GM21825 (cell line): Measurements from ENCODE around the gene SNAP25.

Experiments used
- ATAC-seq: cut with Tn5 transposase; IDR thresholded peaks from one replicate; pipeline ENCODE4 v1.9.1; 2021; ENCODE audit warnings: mild to moderate bottlenecking, moderate library complexity; ENCODE audit not compliant: unreplicated experiment

The SNAP25 gene

DNA sequence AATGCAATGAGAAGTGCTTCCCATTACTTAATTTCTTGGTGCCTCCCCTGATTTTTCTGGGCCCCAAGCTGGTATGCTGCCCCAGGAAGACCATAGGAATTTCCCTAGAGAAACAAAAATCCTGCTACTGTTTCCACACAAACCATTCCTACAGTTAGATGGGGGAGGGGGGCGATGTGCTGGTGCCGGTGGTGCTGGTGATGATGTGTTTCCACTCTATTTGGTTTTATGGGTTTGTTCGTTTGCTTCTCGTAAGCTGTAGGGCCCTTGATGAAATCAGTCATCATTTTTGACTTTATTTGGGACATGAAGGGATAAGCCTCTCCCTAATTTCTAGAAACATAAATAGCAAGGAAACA, 110.2 kb downstream of the SNAP25 start:
- no peak for ATAC-seq

DNA sequence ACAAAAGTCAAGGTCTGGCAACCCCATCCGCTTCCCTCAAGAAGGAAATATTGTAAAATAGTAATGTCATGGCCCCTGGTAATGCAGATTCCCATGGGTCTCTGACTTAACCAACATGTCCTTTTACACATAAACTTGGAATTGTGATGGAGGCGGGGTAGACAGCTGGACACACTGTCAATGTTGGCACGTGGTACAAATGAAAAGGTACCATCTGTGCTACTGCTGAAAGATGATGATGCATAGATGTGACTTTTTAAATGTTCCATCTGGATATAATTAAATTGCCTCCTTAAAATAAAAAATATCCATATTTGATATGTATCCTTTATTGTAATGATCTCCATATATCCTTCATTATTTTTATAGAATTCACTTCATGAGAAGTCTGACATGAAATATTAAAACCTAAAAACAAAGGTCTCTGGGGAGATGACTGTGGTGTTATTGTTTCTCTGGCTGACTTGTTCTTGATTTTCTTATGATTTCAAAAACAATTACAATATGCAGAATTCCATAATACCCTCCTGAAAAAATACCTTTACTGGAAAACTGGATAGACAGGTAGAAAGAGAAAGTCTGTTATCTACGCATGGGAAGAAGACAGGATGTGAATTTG, 110.9 kb downstream of the SNAP25 start:
- ATAC-seq, result no peak

GRCh38 chr20:10330071-10330470, 111.4 kb downstream of the SNAP25 start:
- ATAC-seq, result no peak

- no peak for ATAC-seq
These were observed 114.2 kb downstream of the SNAP25 start for GRCh38 chr20:10332656-10333415.

DNA sequence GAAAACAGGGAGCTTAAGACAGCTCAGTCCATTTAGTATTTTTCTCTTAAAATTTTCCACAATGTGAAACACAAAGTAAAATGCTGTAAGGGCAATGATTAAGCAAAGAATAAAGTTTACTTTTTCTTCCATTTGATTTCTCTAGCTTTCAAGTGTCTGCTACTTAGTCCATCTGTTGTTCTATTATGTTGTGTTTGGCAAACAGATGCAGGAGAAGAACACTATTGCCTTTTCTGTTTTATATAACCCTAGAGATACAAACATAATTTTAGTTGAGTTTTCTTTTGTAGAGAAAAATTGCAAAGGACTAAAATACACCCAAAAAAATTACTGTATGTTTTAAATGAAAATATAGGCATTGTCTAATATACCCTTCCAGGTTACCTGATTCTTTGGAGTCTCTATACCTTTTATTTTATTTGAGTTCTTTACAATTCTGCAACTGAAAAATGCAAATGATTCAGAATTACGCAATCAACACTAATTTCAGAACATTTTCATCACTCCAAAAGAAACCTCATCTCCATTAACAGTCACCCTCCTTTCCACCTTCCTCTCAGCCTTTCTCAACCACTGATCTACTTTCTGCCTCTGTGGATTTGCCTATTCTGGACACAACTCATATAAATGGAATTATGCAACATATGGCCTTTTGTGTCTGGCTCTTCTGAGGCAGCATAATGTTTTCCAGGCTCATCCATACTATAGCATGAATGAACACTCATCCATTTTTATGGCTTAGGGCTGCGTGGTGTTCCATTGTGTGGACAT, 118.5 kb downstream of the SNAP25 start:
- ATAC-seq, result no peak

DNA sequence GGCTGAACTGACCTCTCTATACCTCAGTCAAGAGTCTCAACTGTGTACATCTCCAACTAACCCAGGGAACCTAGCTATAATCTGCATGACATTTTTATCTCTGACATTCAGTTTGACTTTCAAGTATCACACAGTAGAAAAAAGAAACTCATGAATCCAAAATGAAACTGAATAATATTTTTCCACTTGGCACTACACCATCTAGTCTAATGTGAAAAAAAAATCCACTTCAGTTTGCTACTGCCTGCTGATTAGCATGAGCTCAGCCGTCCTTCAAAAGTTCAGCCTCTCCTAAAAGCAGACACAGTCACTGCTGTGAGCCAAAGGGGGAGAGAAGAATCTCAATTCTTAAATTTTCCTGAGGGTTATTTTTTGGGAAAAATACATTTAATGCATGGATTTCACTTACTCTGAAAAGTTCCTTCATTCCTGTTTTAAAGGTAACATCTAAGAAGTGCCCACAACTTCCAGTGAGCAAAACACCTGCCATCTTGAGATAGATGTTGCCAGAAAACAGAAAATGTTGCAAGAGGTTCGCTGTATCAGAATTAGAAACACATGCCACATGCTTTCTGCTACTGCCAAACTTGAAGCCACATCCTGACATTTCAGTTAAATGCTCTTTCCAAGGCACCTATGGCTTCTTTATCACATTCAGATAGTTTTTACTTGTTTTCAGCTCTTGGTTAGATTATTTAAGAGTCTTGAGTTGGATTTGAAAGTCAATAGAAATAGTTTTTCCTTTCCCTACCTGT, 120.0 kb downstream of the SNAP25 start:
- ATAC-seq, result no peak

- no peak for ATAC-seq
These were observed 121.0 kb downstream of the SNAP25 start for GRCh38 chr20:10339609-10340008.

DNA sequence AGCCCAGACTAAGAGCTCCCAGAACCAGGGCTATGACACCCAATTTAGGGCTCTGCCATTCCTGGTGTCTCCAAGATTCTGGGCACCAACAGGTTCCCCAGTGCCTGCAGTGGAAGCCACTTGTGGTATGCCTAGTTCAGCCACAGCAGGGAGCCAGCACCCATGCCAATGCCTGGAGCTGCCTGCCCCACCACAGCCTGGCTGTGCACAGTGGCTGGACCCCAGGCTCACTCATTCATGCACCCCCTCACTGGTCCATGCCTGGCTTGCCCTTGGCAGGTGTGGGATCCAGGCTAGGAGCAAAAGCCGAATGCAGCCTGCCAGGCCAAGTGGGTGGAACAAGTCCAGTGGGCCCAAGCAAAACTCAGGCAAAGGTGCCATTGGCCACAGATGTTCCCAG, 123.5 kb downstream of the SNAP25 start:
- no peak for ATAC-seq

- no peak for ATAC-seq
These were observed 126.3 kb downstream of the SNAP25 start for GRCh38 chr20:10344953-10345352.

- no peak for ATAC-seq
These were observed 128.7 kb downstream of the SNAP25 start for GRCh38 chr20:10347086-10347880.

DNA sequence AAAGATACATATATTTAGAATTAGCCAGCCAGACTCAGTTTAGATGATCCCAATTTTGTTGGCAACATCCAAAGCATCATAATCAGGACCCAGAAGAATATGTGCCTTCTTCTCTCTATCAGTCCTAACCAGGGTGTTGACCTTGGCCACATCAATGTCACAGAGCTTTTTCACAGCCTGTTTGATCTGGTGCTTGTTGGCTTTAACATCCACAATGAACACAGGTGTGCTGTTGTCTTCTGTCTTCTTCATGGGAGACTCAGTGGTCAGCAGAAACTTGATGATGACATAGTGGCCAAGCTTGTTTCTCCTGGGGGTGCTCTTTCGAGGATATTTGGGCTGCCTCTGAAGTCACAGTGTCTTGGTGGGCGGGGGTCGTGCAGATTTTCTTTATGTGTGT, 130.5 kb downstream of the SNAP25 start:
- no peak for ATAC-seq

GRCh38 chr20:10350188-10350842, 131.7 kb downstream of the SNAP25 start:
- ATAC-seq, result no peak

DNA sequence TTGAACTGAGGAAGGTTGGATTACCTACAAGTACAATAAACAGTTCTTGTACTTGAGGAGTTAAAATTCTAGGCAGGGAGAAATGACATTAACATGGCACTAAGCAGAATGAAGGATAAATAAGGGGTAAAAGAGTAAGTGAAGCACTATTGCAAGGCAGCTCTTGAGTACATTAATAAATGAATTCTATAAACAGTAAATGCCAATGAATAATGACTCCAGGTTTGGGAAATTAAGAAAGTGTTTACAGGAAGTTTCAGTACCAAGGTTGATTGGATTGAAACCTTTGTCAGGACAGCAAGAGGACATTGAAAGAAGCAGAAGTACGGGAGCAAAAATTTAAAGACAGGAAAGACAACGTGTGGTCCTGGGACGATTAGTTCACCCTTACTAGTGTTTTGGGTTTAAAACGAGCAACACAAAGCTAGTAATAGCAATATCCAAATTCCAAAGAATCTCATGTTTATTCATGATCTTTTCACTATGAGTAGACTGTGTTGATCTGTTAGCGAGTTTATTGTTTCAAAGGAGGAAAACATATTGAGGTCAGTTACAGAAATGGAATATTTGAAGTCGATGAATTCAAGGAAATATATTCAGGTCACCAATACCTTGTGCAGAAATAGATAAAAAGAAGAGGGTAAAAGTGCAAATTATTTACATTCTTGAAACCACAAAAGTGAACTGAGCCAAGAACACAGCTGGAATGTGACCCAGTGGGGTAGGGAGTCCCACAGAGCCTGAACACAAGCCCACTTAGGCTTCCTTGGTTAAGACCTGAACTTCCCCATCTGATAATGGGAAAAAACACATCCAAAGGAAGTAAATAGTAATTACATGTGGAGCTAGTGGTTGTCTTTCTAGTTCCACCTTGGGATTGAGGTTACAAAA, 134.5 kb downstream of the SNAP25 start:
- no peak for ATAC-seq

DNA sequence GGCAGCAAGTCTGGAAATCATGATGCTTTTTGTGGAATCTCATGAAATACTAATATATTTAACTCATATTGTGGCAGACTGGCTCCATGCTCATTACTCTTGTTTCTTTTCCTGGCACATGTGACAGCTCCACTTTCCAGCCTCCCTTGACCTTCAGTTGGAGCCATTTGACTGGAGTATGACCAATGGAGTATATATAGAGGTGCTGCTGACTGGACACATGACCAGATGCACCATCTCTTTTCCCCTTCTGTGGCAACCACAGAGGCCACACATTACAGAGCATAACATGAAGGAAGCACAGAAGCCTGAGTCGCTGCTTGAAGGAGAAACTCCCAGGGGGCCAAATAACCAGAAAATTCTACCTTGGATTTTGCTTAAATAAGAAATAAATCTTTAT, 138.0 kb downstream of the SNAP25 start:
- no peak for ATAC-seq
